SJSA1 (cell line): ENCODE measurements around the gene YWHAQ. TPM values are rescaled to one million over a fixed set of nuclear protein-coding genes. Genes with fewer than 3 reads are reported as not detected.
"Not testable (repeated sequence)": the region's sequence is repeated elsewhere in the genome, so short reads cannot be mapped to it uniquely, and the experiment has no call there.

ENCODE experiments used
- DNase-seq, 2 experiments: peaks; one replicate each; pipeline ENCODE4 v3.0.0-alpha.2; 2015 to 2020; ENCODE audit warnings: low spot score in 2 of 2, low read depth in 1 of 2
- H3K27ac ChIP-seq: fragments of 250-450 bp; sonication (Bioruptor Pico); 2 replicates; pipeline ENCODE4 v1.5.1; 2020; ENCODE audit warnings: mild to moderate bottlenecking, moderate library complexity
- H3K27me3 ChIP-seq: fragments of 250-450 bp; sonication (Bioruptor Pico); replicated peaks from 2 replicates; pipeline ENCODE4 v1.5.1; 2020; ENCODE audit warnings: mild to moderate bottlenecking, moderate library complexity
- H3K36me3 ChIP-seq: fragments of 250-450 bp; sonication (Bioruptor Pico); 2 replicates; pipeline ENCODE4 v1.5.1; 2020; ENCODE audit warnings: mild to moderate bottlenecking
- H3K4me1 ChIP-seq: fragments of 250-450 bp; sonication (Bioruptor Pico); replicated peaks from 2 replicates; pipeline ENCODE4 v1.6.1; 2021; ENCODE audit warnings: mild to moderate bottlenecking
- H3K4me3 ChIP-seq: fragments of 250-450 bp; sonication (Bioruptor Pico); 2 replicates; pipeline ENCODE4 v1.5.1; 2020; ENCODE audit warnings: mild to moderate bottlenecking
- H3K9me3 ChIP-seq: fragments of 250-450 bp; sonication (Bioruptor Pico); replicated peaks from 2 replicates; pipeline ENCODE4 v1.5.1; 2020; ENCODE audit warnings: mild to moderate bottlenecking
- total RNA-seq: library from RNA; depleted of rRNA; stranded (reverse); fragments of >200 nt; shearing (Covaris generic); gene quantifications from 2 replicates; pipeline ENCODE4 v1.2.3, GENCODE V29; 2014

Gene YWHAQ
- total RNA-seq, 1 experiment from 2014 or later, result 491 TPM

DNA sequence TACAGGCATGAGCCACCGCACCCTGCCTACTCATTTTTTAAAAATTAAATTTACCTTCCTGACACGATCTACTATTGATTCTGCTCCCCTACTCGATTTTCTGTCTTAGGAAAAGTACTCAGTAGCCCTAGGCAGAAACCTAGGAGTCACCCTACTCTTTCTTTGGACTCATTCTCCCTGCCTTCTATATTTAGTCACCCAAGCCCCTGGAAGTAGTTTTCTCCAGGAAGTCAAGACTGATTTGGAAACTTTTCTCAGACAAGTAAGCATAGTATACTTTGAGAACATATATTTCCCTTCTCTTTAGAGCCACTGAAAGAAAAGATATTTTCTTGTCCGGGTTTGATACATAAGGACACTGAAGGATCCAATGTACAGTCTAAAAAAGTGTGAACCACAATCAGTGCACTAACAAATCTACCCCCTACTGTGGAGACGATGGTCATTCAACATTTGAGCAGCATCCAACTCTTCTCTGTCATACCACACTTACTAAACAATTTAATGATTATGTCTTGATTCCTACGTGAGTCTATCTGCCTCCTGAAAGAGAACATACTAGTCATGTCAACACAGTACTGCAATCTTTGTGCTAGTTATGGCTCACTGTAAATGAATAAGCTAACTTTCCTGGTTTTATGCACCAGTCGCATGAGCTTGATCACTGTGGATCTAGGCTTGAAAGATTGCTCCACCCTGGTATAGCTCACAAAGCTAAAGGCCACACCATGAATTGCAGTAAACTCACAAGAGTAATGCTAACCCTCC lies 19.8 kb downstream of the YWHAQ start:
- no peak for DNase-seq
- H3K27ac ChIP-seq, result no peak overlapping the region
- H3K4me1 ChIP-seq, result peaks cover 40% of the 10 kb centered on the region

DNA sequence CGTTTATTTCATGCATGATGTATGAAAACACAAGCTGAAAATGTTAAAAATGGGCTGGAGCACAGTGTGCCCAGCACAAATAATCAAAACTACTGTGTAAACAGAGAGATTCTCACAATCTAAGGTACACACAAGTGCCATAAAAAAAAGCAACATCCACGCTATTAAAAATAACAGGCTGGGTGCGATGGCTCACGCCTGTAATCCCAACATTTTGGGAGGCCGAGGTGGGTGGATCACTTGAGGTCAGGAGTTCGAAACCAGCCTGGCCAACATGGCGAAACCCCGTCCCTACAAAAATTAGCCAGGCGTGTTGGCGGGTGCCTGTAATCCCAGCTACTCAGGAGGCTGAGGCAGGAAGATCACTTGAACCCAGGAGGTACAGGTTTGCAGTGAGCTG lies 22.3 kb downstream of the YWHAQ start:
- H3K9me3 ChIP-seq, result not testable (repeated sequence)
- H3K27ac ChIP-seq, result peak overlapping the region; percentile 54; the same call in 1 of the 2 replicates

More for the DNA sequence above, 19.8 kb downstream of the YWHAQ start:
- H3K9me3 ChIP-seq, result no peaks in the 10 kb centered on the region
- no peaks in the 10 kb centered on the region for H3K27me3 ChIP-seq
- H3K36me3 ChIP-seq, result peaks cover 28% of the 10 kb centered on the region
- no peak overlapping the region for H3K4me3 ChIP-seq

DNA sequence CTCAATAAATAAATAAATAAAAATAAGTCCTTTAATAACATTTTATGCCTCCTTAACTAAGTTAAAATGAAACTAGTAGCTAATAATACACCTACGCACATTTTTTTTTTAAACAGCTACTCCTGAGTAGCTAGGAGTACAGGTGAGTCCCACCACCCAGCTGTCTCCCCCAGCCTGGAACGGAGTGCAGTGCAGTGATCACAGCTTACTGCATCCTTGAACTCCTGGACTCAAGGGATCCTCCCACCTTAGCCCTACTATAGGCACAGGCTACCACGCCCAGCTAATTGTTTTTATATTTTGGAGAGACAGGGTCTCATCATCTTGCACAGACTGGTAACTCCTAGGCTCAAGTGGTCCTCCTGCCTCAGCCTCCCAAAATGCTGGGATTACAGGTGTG lies 28.4 kb downstream of the YWHAQ start:
- peaks cover 14% of the 10 kb centered on the region for H3K9me3 ChIP-seq
- peaks cover 50% of the 10 kb centered on the region for H3K36me3 ChIP-seq
- H3K27ac ChIP-seq, result no peak overlapping the region
- no peaks in the 10 kb centered on the region for H3K27me3 ChIP-seq
- DNase-seq, result no peak
- peaks cover 1% of the 10 kb centered on the region for H3K4me1 ChIP-seq
- no peak overlapping the region for H3K4me3 ChIP-seq

More for the DNA sequence above, 22.3 kb downstream of the YWHAQ start:
- DNase-seq, H3K27me3 ChIP-seq, H3K4me3 ChIP-seq: not testable (repeated sequence)
- H3K36me3 ChIP-seq, result peaks cover 33% of the 10 kb centered on the region
- H3K4me1 ChIP-seq, result peaks cover 28% of the 10 kb centered on the region

DNA sequence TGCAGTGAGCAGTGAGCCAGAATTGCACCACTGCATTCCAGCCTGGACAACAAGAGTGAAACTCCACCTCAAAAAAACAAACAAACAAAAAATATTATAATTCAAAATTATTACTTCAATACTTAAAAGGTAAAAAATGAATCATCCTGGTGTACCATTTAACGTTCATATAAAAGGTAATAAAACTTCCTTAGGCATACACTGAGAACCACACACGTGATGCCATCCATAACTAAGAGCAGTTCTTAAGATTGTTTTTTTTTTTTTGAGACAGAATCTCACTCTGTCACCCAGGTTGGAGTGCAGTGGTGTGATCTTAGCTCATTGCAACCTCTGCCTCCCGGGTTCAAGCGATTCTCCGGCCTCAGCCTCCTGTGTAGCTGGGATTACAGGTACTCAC lies 29.4 kb downstream of the YWHAQ start:
- peaks cover 55% of the 10 kb centered on the region for H3K36me3 ChIP-seq
- peaks cover 9% of the 10 kb centered on the region for H3K4me1 ChIP-seq
- H3K27me3 ChIP-seq, result no peaks in the 10 kb centered on the region
- H3K4me3 ChIP-seq, result no peak overlapping the region
- H3K27ac ChIP-seq, result no peak overlapping the region
- peaks cover 14% of the 10 kb centered on the region for H3K9me3 ChIP-seq
- no peak for DNase-seq

DNA sequence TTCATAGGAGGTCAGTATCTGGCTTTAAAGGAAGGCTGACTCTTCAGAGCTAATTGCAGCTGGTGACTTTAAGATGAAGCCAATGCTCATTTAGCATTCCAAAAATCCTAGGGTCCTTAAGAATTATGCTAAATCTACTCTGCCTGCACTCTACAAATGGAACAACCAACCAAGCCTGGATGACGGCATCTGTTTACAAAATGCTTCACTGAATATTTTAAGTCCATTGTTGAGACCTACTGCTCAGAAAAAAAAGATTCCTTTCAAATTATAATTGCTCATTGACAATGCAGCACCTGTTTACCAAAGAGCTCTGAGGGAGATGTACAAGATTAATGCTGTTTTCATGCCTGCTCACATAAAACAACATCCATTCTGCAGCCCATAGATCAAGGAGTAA lies 31.4 kb downstream of the YWHAQ start:
- peaks cover 49% of the 10 kb centered on the region for H3K36me3 ChIP-seq
- no peak overlapping the region for H3K27ac ChIP-seq

DNA sequence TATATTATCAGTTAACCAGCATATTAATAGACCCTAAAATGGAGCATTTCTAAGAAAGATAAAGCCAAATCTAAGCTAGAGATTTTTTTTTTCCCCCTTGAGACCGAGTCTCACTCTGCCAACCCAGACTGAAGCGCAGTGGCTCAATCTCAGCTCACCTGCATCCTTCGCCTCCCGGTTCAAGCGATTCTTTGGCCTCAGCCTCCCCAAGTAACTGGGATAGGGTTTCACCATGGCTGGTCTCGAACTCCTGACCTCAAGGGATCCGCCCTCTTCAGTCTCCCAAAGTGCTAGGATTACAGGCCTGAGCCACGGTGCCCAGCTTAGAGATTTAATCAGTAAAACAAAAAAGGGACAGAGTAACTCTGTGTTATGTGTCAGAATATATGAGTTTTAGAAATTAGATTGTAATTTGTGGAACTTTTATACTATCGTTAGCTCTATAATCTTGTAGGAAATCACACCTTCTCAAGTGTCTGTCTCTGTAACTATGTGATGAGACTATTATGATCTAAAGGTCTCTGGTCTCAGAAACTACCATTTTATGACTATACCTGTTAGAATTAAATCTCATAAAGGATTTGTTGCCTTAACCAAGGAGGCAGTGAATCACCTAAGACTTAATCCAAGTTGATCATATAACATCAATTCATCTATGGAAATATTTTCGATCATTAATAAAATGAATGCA lies 34.0 kb downstream of the YWHAQ start:
- peak overlapping the region; percentile 94; the same call in 1 of the 2 replicates for H3K27ac ChIP-seq
- peaks cover 57% of the 10 kb centered on the region for H3K36me3 ChIP-seq
- no peak for DNase-seq

More for the DNA sequence above, 31.4 kb downstream of the YWHAQ start:
- Histone ChIP-seq H3K9me3 (peaks cover 14% of the 10 kb centered on the region), H3K4me1 (peaks cover 28% of the 10 kb centered on the region), H3K4me3 (no peak overlapping the region), H3K27me3 (no peaks in the 10 kb centered on the region)
- no peak for DNase-seq

DNA sequence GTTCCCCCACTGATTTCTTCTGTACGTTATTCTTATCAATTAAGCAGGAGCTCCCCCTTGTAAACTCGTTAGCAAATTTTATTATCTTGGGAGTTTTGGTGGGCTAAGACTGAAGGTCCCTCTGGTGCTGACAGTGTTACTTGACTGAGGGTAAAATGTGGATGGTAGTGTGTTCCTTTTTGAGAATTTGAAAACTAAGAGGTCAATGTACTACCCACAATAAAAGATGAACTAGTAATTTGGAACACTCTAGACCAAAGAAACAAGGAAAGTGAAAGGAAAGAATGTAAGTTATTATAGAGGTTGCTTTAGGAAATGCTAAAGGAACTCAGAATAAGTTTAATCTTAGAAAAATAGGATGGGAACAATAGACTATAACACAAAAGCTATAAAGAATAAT lies 35.1 kb downstream of the YWHAQ start:
- Histone ChIP-seq H3K27ac (peak overlapping the region; percentile 94), H3K4me1 (peaks cover 47% of the 10 kb centered on the region), H3K4me3 (no peak overlapping the region), H3K27me3 (no peaks in the 10 kb centered on the region), H3K36me3 (peaks cover 58% of the 10 kb centered on the region), H3K9me3 (peaks cover 14% of the 10 kb centered on the region)
- DNase-seq, result no peak

More for the DNA sequence above, 34.0 kb downstream of the YWHAQ start:
- peaks cover 45% of the 10 kb centered on the region for H3K4me1 ChIP-seq
- H3K4me3 ChIP-seq, result no peak overlapping the region
- H3K9me3 ChIP-seq, result peaks cover 14% of the 10 kb centered on the region
- H3K27me3 ChIP-seq, result no peaks in the 10 kb centered on the region

DNA sequence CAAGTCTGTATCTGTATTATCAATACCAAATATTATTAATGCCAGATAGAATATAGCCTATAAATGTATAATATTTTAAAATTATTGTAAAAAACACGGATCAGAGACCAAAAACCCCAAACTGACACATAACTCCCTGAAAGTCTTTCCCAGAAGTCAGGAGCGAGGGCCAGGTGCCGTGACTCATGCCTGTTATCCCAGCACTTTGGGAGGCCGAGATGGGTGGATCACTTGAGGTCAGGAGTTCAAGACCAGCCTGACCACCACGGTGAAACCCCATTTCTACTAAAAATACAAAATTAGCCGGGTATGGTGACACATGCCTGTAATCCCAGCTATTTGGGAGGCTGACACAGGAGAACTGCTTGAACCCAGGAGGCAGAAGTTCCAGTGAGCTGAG lies 35.5 kb downstream of the YWHAQ start:
- peak; percentile 71 to 80 for DNase-seq
- Histone ChIP-seq H3K4me1 (peaks cover 48% of the 10 kb centered on the region), H3K36me3 (peaks cover 58% of the 10 kb centered on the region), H3K27ac (peak overlapping the region; percentile 94), H3K9me3 (peaks cover 13% of the 10 kb centered on the region)
- not testable (repeated sequence) for H3K27me3 ChIP-seq, H3K4me3 ChIP-seq

DNA sequence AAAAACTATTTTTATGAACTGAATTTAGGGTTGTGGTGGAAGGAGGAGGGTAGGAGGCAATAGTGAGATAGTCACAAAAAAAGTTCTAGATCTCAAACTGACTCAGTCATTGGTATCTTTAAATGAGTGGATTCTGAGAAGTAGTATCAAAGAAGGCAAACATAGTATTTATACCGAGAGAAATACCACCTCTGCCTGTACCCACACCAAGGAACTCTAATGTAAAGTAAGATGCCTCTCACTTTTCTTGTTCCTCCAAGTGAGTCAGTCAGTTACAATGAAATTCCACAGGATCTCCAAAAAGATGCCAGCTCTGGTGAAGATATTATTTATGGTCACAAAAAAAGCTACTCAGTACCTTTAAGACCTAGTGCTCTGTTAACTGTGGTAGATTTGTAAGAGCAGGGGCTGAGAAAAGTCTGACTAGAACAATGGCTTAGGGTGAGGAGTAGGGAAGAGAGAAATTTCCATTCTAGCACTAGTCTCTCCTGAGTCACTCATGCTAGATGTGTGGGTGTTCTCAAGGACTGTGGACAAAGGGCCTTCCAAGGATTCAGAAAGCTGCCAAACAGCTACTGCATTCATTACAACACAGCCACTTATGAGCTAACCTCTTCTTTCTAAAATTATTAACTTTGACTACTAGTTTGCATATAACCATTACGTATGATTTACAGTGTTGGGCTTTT lies 36.3 kb downstream of the YWHAQ start:
- peaks cover 56% of the 10 kb centered on the region for H3K36me3 ChIP-seq
- no peaks in the 10 kb centered on the region for H3K27me3 ChIP-seq
- peak; percentile 76 to 90 for DNase-seq
- peaks cover 6% of the 10 kb centered on the region for H3K9me3 ChIP-seq
- H3K27ac ChIP-seq, result peak overlapping the region; percentile 94
- H3K4me3 ChIP-seq, result no peak overlapping the region
- H3K4me1 ChIP-seq, result peaks cover 48% of the 10 kb centered on the region

DNA sequence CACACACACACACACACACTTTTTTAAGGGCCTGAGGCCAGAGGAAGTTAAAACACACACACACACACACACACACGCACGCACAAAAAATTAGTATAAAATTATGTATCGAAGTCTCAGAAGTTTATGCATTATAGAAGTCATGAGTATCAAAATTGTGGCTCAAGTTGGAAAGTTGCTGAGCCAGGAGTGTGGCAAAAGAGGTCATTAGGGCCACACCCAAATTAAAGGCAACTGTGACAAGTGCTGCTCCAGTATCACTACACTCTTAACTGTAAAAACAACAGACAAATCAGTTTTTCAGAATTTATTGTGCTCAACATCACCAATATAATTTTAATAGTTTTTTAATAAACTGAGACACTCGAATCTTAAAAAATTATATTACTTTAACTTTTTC lies 36.9 kb downstream of the YWHAQ start:
- H3K4me1 ChIP-seq, result peaks cover 48% of the 10 kb centered on the region
- H3K27me3 ChIP-seq, result no peaks in the 10 kb centered on the region
- H3K27ac ChIP-seq, result peak overlapping the region; percentile 94
- no peak for DNase-seq
- no peak overlapping the region for H3K4me3 ChIP-seq
- peaks cover 55% of the 10 kb centered on the region for H3K36me3 ChIP-seq
- H3K9me3 ChIP-seq, result no peaks in the 10 kb centered on the region; the same call in 1 of the 2 replicates

DNA sequence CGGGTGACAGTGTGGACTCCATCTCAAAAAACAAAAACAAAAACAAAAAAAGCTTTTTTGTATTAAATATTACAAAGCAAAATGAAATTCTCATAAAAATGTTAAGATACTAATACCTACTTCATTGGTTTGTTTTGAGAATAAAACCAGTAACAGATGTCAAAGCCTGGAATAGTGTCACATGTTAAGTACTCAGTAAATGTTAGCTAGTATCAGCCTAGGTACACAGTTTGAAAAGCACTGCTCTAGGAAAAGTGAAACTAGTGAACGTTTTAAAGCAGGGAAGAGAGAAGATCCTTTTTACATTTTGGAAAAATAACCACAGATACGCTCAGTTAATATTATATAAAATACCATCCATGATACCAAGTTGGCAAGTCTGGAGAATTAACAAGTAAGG lies 38.1 kb downstream of the YWHAQ start:
- Histone ChIP-seq H3K4me1 (peaks cover 48% of the 10 kb centered on the region), H3K36me3 (peaks cover 57% of the 10 kb centered on the region), H3K27ac (no peak overlapping the region), H3K9me3 (no peaks in the 10 kb centered on the region), H3K27me3 (no peaks in the 10 kb centered on the region), H3K4me3 (no peak overlapping the region)
- DNase-seq, result no peak

DNA sequence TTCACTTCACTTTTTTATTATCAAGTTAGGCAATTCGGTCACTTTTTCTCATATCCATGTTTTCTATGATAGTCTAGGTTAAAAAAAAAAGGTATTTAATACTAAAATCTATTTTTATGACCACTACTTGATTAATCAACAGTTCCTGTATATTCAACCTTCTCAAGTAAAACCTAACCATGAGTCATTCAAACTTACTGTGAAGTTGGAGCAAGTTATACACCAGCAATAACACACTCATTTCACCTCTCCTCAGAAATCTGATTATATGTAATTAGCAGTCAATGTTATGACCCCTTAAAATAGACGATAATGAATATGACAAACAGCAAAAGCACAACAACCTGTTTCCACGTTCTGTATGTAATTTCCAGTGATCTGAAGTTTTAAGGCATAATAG lies 40.2 kb downstream of the YWHAQ start:
- DNase-seq, result no peak
- Histone ChIP-seq H3K27me3 (no peaks in the 10 kb centered on the region), H3K36me3 (peaks cover 72% of the 10 kb centered on the region), H3K9me3 (no peaks in the 10 kb centered on the region), H3K27ac (no peak overlapping the region), H3K4me1 (peaks cover 31% of the 10 kb centered on the region), H3K4me3 (no peak overlapping the region)

DNA sequence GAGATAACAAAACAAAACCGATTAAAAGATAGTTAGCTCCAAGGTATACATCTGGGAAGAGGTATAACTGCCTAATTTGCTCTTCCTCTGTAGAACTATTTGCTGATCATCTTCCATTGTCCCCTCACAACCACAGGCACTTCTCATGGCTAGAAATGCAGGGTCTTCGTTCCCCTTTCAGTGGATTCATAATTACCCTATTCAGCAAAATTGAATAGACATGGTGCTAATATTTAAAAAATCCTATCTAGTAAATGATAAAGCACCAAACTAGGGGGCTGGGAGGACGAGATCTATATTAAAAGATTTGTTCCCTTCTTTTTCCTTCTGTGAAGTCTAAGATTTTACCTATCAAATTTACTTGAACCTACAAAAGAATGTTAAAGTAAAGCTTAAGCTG lies 44.3 kb downstream of the YWHAQ start:
- Histone ChIP-seq H3K27ac (no peak overlapping the region), H3K36me3 (peaks cover 91% of the 10 kb centered on the region), H3K9me3 (no peaks in the 10 kb centered on the region), H3K4me3 (no peak overlapping the region), H3K27me3 (no peaks in the 10 kb centered on the region), H3K4me1 (0 out of 2 replicates have a peak, but pooled peaks cover 3% of the 10 kb centered on the region)
- DNase-seq, result no peak

DNA sequence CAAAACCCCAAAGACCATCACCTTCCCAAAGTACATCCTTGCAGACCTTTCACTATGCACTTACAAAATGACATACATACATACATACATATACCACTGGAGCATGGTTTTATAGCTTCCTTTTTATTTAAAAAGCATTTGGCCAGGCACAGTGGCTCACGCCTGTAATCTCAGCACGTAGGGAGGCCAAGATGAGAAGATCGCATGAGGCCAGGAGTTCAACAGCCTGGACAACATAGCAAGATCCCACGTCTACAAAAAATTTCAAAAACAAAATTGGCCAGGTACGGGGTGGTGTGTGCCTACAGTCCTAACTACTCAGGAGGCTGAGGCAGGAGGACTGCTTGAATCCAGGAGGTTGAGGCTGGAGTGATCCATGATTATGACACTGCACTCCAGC lies 45.3 kb downstream of the YWHAQ start:
- Histone ChIP-seq H3K27ac (no peak overlapping the region), H3K9me3 (no peaks in the 10 kb centered on the region), H3K27me3 (no peaks in the 10 kb centered on the region), H3K4me1 (no peaks in the 10 kb centered on the region), H3K36me3 (peaks cover 84% of the 10 kb centered on the region), H3K4me3 (no peak overlapping the region)
- DNase-seq, result no peak
